Liver (tissue), 9 donors: ENCODE measurements around the gene TMEM86B. TPM values are rescaled to one million over a fixed set of nuclear protein-coding genes. Genes with fewer than 3 reads are reported as not detected.

ENCODE experiments used
- DNase-seq: peaks from one replicate; pipeline ENCODE4 v3.0.0-alpha.2; 2017; ENCODE audit warnings: low spot score
- H3K27ac ChIP-seq, 2 donors: one replicate each; pipeline ENCODE4 v1.7.0; 2013; ENCODE audit warnings: inconsistent platforms in 2 of 2, low read length in 2 of 2, control low read depth in 1 of 2, low read depth in 1 of 2, mild to moderate bottlenecking in 1 of 2
- H3K27me3 ChIP-seq, 4 donors: one replicate each; pipeline versions ENCODE4 v1.6.1 to v1.7.0; 2013; ENCODE audit warnings: low read length in 3 of 4, inconsistent platforms in 1 of 4, mild to moderate bottlenecking in 1 of 4, moderate library complexity in 1 of 4; ENCODE audit not compliant: control insufficient read depth in 4 of 4, insufficient read depth in 4 of 4
- H3K36me3 ChIP-seq, 4 donors: one replicate each; pipeline versions ENCODE4 v1.6.1 to v1.7.0; 2013; ENCODE audit warnings: low read length in 3 of 4, mild to moderate bottlenecking in 3 of 4, low read depth in 1 of 4, moderate library complexity in 1 of 4; ENCODE audit not compliant: control insufficient read depth in 4 of 4, insufficient read depth in 3 of 4
- H3K4me1 ChIP-seq, 4 donors: one replicate each; pipeline versions ENCODE4 v1.6.1 to v1.7.0; 2013; ENCODE audit warnings: low read length in 3 of 4, mild to moderate bottlenecking in 3 of 4, moderate library complexity in 1 of 4; ENCODE audit not compliant: control insufficient read depth in 4 of 4, insufficient read depth in 4 of 4
- H3K4me3 ChIP-seq, 3 donors: one replicate each; pipeline versions ENCODE4 v1.6.1 to v1.7.0; 2013; ENCODE audit warnings: low read length in 3 of 3, control low read depth in 1 of 3, low read depth in 1 of 3, mild to moderate bottlenecking in 1 of 3
- H3K9ac ChIP-seq, 2 donors: one replicate each; pipeline ENCODE4 v1.7.0; 2013; ENCODE audit warnings: low read length in 2 of 2, mild to moderate bottlenecking in 2 of 2, moderate library complexity in 2 of 2, control low read depth in 1 of 2, low read depth in 1 of 2
- H3K9me3 ChIP-seq, 4 donors: one replicate each; pipeline versions ENCODE4 v1.6.1 to v1.7.0; 2013; ENCODE audit warnings: low read length in 3 of 4; ENCODE audit not compliant: control insufficient read depth in 4 of 4
- CTCF ChIP-seq: fragments of 150-350 bp; IDR thresholded peaks from 2 replicates; pipeline ENCODE4 v1.5.1; 2017; ENCODE audit warnings: improper control_type of control experiment, low read depth, low read length; ENCODE audit not compliant: missing input control
- EGR1 ChIP-seq, 2 donors: IDR thresholded peaks; 2 replicates each; pipeline ENCODE4 v1.6.1; 2016 to 2018; ENCODE audit warnings: antibody characterized with exemption in 2 of 2, low read depth in 2 of 2
- FOXA1 ChIP-seq: IDR thresholded peaks from 2 replicates; pipeline ENCODE4 v1.6.1; 2016; ENCODE audit warnings: antibody characterized with exemption
- FOXA2 ChIP-seq: IDR thresholded peaks from 2 replicates; pipeline ENCODE4 v1.6.1; 2016; ENCODE audit warnings: antibody characterized with exemption
- HNF4A ChIP-seq, 2 donors: conservative IDR thresholded peaks; 2 replicates each; pipeline ENCODE4 v1.6.1; 2016; ENCODE audit warnings: antibody characterized with exemption in 2 of 2, mild to moderate bottlenecking in 2 of 2
- HNF4G ChIP-seq: IDR thresholded peaks from 2 replicates; pipeline ENCODE4 v1.6.1; 2016; ENCODE audit warnings: antibody characterized with exemption
- JUND ChIP-seq, 2 donors: IDR thresholded peaks; 2 replicates each; pipeline ENCODE4 v1.6.1; 2016; ENCODE audit warnings: antibody characterized with exemption in 2 of 2
- MAX ChIP-seq: IDR thresholded peaks from 2 replicates; pipeline ENCODE4 v1.6.1; 2016; ENCODE audit warnings: antibody characterized with exemption
- NR2F2 ChIP-seq: IDR thresholded peaks from 2 replicates; pipeline ENCODE4 v1.6.1; 2016; ENCODE audit warnings: antibody characterized with exemption
- RXRA ChIP-seq, 2 donors: IDR thresholded peaks; 2 replicates each; pipeline ENCODE4 v1.6.1; 2017 to 2018; ENCODE audit warnings: antibody characterized with exemption in 2 of 2, mild to moderate bottlenecking in 1 of 2
- SP1 ChIP-seq: IDR thresholded peaks from 2 replicates; pipeline ENCODE4 v1.6.1; 2018; ENCODE audit warnings: antibody characterized with exemption, mild to moderate bottlenecking
- TAF1 ChIP-seq: conservative IDR thresholded peaks from 2 replicates; pipeline ENCODE4 v1.6.1; 2016; ENCODE audit warnings: antibody characterized with exemption, mild to moderate bottlenecking
- ZBTB33 ChIP-seq: IDR thresholded peaks from 2 replicates; pipeline ENCODE4 v1.6.1; 2016; ENCODE audit warnings: antibody characterized with exemption
- WGBS: extraction: QIAGEN DNeasy Blood & Tissue Kit; methylation state at CpG from one replicate; pipeline ENCODE4 v1.1.7; 2013; 5-methylcytosine and 5-hydroxymethylcytosine counted together
- polyA plus RNA-seq, 2 donors: library from polyadenylated mRNA; stranded (reverse) in 1 of 2; unstranded in 1 of 2; fragments of 200-250 nt in 1 of 2; fragments of >200 nt in 1 of 2; fragmentation: Nextera tagmentation in 1 of 2; extraction: Ambion mirVana in 1 of 2; gene quantifications; one replicate each; pipeline versions ENCODE4 v1.2.1 to v1.2.3, GENCODE V29; 2013 to 2015
- total RNA-seq, 2 donors: library from RNA; depleted of rRNA; stranded (reverse); fragments of >200 nt; gene quantifications; one replicate each; pipeline ENCODE4 v1.2.3, GENCODE V29; 2014
- TF ChIP-seq, protein P1 (sequence below): IDR thresholded peaks from 2 replicates; pipeline ENCODE4 v1.6.1; 2016; ENCODE audit warnings: antibody characterized with exemption, mild to moderate bottlenecking
- donor health status: healthy.
- donor health status: healthy.
- donor health status: healthy.
- donor health status: healthy.
- donor health status: healthy.

The TMEM86B gene
- total and polyA plus RNA-seq, 4 donors: 4.8 to 20.1 (median 16.6) TPM

DNA sequence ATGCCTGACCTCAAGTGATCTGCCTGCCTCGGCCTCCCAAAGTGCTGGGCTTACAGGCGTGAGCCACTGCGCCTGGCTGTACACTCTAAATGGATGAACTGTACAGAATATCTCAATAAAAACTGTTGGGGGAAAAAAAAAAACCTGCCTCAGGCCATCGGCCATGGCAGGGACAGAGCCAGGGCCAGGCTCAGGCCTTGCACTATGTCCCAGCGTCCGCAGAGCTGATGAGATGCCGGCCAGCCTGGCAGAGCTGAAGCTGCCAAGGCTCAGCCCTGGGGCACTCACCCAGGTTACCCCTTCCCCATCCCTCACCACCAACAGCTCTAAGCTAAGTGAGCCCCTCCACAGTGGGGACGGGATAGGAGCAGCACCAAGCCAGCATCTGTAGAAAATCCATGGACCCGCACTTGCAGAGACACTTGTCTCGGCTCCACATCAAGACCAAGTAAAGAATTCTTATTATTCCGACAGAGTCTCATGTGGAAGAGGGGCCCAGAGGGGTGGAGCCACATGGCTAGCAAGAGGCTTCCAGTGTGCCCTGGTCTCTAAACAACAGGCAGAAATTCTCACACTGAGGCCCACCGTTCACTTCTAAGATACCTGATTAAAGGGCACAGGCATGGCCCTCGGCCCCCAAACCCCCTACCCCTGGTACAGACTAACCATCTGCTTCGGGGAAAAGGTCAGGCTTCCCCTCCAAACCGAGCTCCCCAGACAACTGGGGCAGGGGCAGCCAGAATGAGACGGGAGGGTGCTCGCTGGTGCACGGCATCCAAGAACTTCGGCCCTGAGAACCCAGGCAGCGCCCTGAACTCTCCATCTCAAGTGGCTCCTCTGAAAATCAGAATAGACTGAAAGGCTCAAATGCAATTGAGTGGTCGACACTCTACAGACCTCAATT is 24.4 kb upstream of the TMEM86B start:
- no peak overlapping the region for H3K4me3 ChIP-seq
- WGBS: 87% methylated on average over 21 of the region's 21 CpGs

GRCh38 chr19:55251341-55252081 is 22.9 kb upstream of the TMEM86B start:
- Histone ChIP-seq H3K4me3 (no peak overlapping the region), H3K4me1 (peaks cover 2 to 40% (median 24%) of the 10 kb centered on the region in 4 donors), H3K36me3 (peaks cover 0 to 5% (median 2%) of the 10 kb centered on the region in 4 donors), H3K9ac (no peak overlapping the region), H3K27me3 (no peaks in the 10 kb centered on the region), H3K27ac (no peak overlapping the region), H3K9me3 (no peaks in the 10 kb centered on the region)
- WGBS: 76% methylated on average over 19 of the region's 19 CpGs
- no peak for TF ChIP-seq HNF4A (conservative IDR thresholded peaks at IDR 0.05)
- no peak for TF ChIP-seq JUND (IDR thresholded peaks at IDR 0.05)
- TF ChIP-seq SP1: no peak
- no peak for TF ChIP-seq NR2F2
- no peak for DNase-seq

More for the DNA sequence above, 24.4 kb upstream of the TMEM86B start:
- Histone ChIP-seq H3K9me3 (no peaks in the 10 kb centered on the region), H3K4me1 (peaks cover 2 to 55% (median 35%) of the 10 kb centered on the region in 4 donors), H3K9ac (no peak overlapping the region), H3K27ac (peak overlapping the region in 1 of 2 donors; percentile 82), H3K36me3 (no peaks in the 10 kb centered on the region), H3K27me3 (no peaks in the 10 kb centered on the region)
- TF ChIP-seq RXRA (IDR thresholded peaks at IDR 0.05) (no peak), HNF4G (no peak), EGR1 (IDR thresholded peaks at IDR 0.05; ENCODE audit: low read depth in 2 of 2) (no peak), FOXA2 (no peak), CTCF (no peak), HNF4A (conservative IDR thresholded peaks at IDR 0.05) (no peak), JUND (IDR thresholded peaks at IDR 0.05) (no peak), MAX (no peak), FOXA1 (no peak)
- DNase-seq: no peak

DNA sequence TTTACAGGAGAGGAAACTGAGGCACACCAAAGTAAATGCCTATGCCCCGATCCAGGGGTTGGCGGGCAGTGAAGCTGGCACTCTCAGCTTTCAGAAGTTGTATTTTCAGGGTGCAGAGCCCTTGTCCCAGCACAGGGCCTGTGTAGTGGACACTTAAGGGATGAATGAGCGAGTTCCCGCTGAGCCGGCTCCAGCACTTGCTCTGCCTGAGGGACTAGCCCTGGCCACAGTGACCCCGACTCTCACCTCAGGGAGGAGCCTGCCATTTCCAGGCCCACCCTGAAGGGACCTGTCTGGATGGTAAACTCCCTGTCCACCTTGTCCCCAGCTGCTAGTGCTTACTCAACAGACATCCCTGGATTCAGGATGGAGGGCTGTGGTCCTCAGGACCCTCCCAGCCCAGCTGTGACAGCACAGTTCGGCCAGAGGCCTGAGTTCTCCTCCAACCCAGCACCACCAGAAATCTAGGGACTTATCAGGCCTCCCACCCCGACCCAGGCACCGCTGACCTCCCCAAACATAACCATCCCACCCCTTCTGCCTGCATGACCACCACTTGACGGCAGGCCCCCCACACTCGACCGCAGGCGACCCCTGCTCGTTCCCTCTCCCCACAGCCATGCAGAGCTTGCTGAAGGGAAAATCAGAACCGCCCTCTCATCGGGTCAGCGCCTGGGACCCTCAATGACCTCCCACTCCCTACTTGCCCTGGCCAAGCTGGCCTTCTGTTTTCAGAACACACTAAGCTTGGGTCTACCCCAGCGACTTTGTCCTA is 21.9 kb upstream of the TMEM86B start:
- 96% methylated on average over 18 of the region's 18 CpGs for WGBS
- H3K9me3 ChIP-seq: no peaks in the 10 kb centered on the region
- H3K4me3 ChIP-seq: no peak overlapping the region
- no peaks in the 10 kb centered on the region for H3K27me3 ChIP-seq
- no peak overlapping the region for H3K27ac ChIP-seq
- peaks cover 0 to 31% (median 14%) of the 10 kb centered on the region in 4 donors for H3K4me1 ChIP-seq
- H3K36me3 ChIP-seq: peaks cover 2 to 14% (median 5%) of the 10 kb centered on the region in 4 donors
- DNase-seq: no peak
- H3K9ac ChIP-seq: no peak overlapping the region
- TF ChIP-seq, protein P1, sequence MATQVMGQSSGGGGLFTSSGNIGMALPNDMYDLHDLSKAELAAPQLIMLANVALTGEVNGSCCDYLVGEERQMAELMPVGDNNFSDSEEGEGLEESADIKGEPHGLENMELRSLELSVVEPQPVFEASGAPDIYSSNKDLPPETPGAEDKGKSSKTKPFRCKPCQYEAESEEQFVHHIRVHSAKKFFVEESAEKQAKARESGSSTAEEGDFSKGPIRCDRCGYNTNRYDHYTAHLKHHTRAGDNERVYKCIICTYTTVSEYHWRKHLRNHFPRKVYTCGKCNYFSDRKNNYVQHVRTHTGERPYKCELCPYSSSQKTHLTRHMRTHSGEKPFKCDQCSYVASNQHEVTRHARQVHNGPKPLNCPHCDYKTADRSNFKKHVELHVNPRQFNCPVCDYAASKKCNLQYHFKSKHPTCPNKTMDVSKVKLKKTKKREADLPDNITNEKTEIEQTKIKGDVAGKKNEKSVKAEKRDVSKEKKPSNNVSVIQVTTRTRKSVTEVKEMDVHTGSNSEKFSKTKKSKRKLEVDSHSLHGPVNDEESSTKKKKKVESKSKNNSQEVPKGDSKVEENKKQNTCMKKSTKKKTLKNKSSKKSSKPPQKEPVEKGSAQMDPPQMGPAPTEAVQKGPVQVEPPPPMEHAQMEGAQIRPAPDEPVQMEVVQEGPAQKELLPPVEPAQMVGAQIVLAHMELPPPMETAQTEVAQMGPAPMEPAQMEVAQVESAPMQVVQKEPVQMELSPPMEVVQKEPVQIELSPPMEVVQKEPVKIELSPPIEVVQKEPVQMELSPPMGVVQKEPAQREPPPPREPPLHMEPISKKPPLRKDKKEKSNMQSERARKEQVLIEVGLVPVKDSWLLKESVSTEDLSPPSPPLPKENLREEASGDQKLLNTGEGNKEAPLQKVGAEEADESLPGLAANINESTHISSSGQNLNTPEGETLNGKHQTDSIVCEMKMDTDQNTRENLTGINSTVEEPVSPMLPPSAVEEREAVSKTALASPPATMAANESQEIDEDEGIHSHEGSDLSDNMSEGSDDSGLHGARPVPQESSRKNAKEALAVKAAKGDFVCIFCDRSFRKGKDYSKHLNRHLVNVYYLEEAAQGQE: no peak
- TF ChIP-seq SP1 (no peak), TAF1 (no peak), HNF4A (conservative IDR thresholded peaks at IDR 0.05) (no peak), ZBTB33 (no peak), FOXA1 (no peak)
